Measurements from ENCODE around the gene DNAAF2.

The DNAAF2 gene

DNA sequence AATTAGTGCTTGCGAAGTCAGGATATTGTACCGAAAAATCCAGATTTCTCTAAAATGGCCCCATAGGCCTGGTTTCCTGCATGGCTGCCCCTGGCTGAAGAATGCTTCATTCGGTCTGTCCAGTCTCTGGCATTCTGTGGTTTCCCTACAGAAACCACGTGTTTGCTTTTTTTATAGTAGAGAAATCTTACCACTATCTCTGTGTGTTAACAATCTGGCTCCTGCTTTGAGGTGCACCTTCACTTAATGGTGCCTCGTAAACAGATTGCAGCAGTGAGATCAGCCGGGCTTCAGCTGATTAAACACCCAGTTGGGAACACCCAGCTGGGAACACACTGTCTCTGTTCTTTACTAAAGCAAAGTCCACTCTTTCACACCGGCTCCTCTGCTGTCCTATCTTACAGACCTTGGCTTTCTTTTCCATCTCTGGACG lies 6.7 kb upstream of the DNAAF2 start:
- Histone ChIP-seq H3K36me3 (peaks cover 67% of the 10 kb centered on the region), H3K27me3 (no peaks in the 10 kb centered on the region), H3K4me2 (peak overlapping the region; percentile 53), H4K20me1 (peaks cover 76% of the 10 kb centered on the region), H3K27ac (peak overlapping the region; percentile 39; the same call in 1 of the 2 replicates), H3K4me1 (peaks cover 27% of the 10 kb centered on the region), H3K9ac (no peak overlapping the region; the same call in 1 of the 2 replicates), H3K9me3 (no peaks in the 10 kb centered on the region), H3K4me3 (no peak overlapping the region)
- no peak for TF ChIP-seq Cebpa-rat (IDR thresholded peaks at IDR 0.05)

- H3K9me3 ChIP-seq: no peaks in the 10 kb centered on the region
- TF ChIP-seq Cebpa-rat (IDR thresholded peaks at IDR 0.05): peak; percentile 86; the same call in 1 of the 2 replicates
- peaks cover 77% of the 10 kb centered on the region for H4K20me1 ChIP-seq
- H3K4me2 ChIP-seq: peak overlapping the region; percentile 53
- no peak overlapping the region for H3K27ac ChIP-seq
- no peak overlapping the region for H3K4me3 ChIP-seq
- peaks cover 63% of the 10 kb centered on the region for H3K36me3 ChIP-seq
- no peaks in the 10 kb centered on the region for H3K27me3 ChIP-seq
- H3K4me1 ChIP-seq: peaks cover 37% of the 10 kb centered on the region
- no peak overlapping the region for H3K9ac ChIP-seq
Observed at GRCh38 chr14:49640540-49641417, 5.7 kb upstream of the DNAAF2 start.

DNA sequence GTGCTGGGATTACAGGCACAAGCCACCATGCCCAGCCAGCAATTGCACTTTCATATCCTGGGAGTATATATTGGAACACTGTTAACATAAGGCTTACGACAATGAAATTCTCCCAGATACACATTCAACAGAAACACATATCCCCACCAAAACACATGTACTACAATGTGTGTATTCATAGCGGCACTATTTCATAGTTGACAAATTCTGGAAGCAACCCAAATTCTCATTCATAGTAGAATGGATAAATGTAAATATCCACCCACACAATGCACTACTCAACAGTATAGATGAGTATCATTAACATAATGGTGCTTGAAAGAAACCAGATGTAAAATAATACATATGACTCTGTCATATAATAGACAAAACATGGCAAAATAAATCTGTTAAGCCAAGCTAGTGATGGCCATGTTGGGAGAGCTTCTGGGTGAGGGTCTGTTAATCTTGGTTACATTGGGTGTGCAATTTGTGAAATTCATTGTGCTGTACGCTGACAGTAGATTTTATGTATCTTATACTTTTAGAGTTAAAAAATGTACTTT lies 2.6 kb upstream of the DNAAF2 start:
- Histone ChIP-seq H3K27me3 (no peaks in the 10 kb centered on the region), H3K4me2 (no peak overlapping the region), H3K9ac (no peak overlapping the region), H3K4me1 (peaks cover 39% of the 10 kb centered on the region), H4K20me1 (peaks cover 76% of the 10 kb centered on the region), H3K4me3 (no peak overlapping the region), H3K36me3 (peaks cover 48% of the 10 kb centered on the region), H3K9me3 (no peaks in the 10 kb centered on the region), H3K27ac (no peak overlapping the region)
- no peak for TF ChIP-seq Cebpa-rat (IDR thresholded peaks at IDR 0.05)

DNA sequence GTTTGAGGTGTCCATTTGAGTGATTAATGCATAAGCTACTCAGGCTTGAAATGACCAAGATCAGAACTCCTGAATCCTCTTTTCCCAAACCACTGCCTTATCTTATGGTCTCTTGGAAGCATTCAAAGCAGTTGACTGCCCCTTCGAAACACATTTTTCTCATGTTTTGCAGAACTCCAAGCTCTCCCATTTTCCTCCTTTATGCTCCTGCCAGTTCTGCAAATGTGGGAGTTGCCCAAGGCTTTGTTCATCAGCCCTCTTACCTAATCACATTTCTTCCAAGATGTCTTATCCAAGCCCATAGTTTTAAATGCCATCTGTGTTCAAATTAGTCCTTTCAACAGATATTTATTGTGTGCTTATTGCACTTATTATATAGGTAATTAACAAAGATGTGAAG lies 1.8 kb upstream of the DNAAF2 start:
- Histone ChIP-seq H3K36me3 (peaks cover 48% of the 10 kb centered on the region), H3K27ac (no peak overlapping the region), H3K4me1 (peaks cover 42% of the 10 kb centered on the region), H3K9ac (no peak overlapping the region), H4K20me1 (peaks cover 79% of the 10 kb centered on the region), H3K9me3 (no peaks in the 10 kb centered on the region), H3K4me3 (no peak overlapping the region), H3K27me3 (no peaks in the 10 kb centered on the region), H3K4me2 (peak overlapping the region; percentile 86; the same call in 1 of the 2 replicates)
- TF ChIP-seq Cebpa-rat (IDR thresholded peaks at IDR 0.05): no peak

GRCh38 chr14:49633640-49634546 lies 1.2 kb downstream of the DNAAF2 start:
- Histone ChIP-seq H3K4me1 (peaks cover 52% of the 10 kb centered on the region), H4K20me1 (peaks cover 73% of the 10 kb centered on the region), H3K27ac (peak overlapping the region; percentile 97)

GRCh38 chr14:49623941-49624839 lies 10.9 kb downstream of the DNAAF2 start:
- Histone ChIP-seq H3K9ac (0 out of 2 replicates have a peak overlapping the region, but pooled peaks have one; percentile 28), H4K20me1 (peaks cover 93% of the 10 kb centered on the region), H3K27me3 (no peaks in the 10 kb centered on the region), H3K4me2 (peak overlapping the region; percentile 94), H3K4me3 (peak overlapping the region; percentile 85; the same call in 1 of the 2 replicates), H3K9me3 (no peaks in the 10 kb centered on the region), H3K4me1 (peaks cover 48% of the 10 kb centered on the region), H3K27ac (no peak overlapping the region), H3K36me3 (peaks cover 35% of the 10 kb centered on the region; the same call in 1 of the 2 replicates)
- no peak for TF ChIP-seq Cebpa-rat (IDR thresholded peaks at IDR 0.05)

More at GRCh38 chr14:49633640-49634546, 1.2 kb downstream of the DNAAF2 start:
- peak overlapping the region; percentile 98 for H3K9ac ChIP-seq
- H3K27me3 ChIP-seq: no peaks in the 10 kb centered on the region
- peak overlapping the region; percentile 86 for H3K4me2 ChIP-seq
- no peaks in the 10 kb centered on the region for H3K9me3 ChIP-seq
- no peak for TF ChIP-seq Cebpa-rat (IDR thresholded peaks at IDR 0.05)
- H3K36me3 ChIP-seq: peaks cover 37% of the 10 kb centered on the region
- peak overlapping the region; percentile 95 for H3K4me3 ChIP-seq

DNA sequence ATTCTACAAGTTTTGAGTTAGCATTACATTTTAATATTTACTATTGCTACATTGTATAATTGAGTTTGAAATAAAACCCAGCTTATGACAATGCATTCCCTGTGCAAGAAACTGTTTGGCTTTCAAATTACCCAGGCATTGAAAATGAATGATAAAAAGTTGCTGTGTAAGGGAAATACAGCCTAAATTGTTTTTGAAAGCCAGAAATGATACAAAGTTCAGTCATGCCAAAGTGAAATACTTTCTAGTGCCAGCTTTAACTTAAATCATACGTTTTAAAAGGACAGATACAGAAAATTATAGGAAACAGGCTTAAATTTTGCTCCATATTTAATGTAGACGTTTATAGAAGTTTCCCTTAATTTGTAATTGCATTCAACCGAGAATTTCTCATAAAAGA lies 11.7 kb downstream of the DNAAF2 start:
- no peaks in the 10 kb centered on the region for H3K9me3 ChIP-seq
- peaks cover 48% of the 10 kb centered on the region for H3K4me1 ChIP-seq
- H3K4me2 ChIP-seq: peak overlapping the region; percentile 94
- H3K36me3 ChIP-seq: peaks cover 40% of the 10 kb centered on the region
- peak overlapping the region; percentile 63 for H3K9ac ChIP-seq
- H3K27me3 ChIP-seq: no peaks in the 10 kb centered on the region
- no peak for TF ChIP-seq Cebpa-rat (IDR thresholded peaks at IDR 0.05)
- H3K27ac ChIP-seq: no peak overlapping the region
- peak overlapping the region; percentile 85 for H3K4me3 ChIP-seq
- peaks cover 93% of the 10 kb centered on the region for H4K20me1 ChIP-seq

DNA sequence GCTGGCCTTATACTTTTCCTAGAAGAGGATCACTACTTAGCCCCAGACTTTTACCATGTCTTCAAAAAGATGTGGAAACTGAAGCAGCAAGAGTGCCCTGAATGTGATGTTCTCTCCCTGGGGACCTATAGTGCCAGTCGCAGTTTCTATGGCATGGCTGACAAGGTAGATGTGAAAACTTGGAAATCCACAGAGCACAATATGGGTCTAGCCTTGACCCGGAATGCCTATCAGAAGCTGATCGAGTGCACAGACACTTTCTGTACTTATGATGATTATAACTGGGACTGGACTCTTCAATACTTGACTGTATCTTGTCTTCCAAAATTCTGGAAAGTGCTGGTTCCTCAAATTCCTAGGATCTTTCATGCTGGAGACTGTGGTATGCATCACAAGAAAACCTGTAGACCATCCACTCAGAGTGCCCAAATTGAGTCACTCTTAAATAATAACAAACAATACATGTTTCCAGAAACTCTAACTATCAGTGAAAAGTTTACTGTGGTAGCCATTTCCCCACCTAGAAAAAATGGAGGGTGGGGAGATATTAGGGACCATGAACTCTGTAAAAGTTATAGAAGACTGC lies 12.9 kb downstream of the DNAAF2 start:
- Histone ChIP-seq H3K4me2 (peak overlapping the region; percentile 94), H3K36me3 (peaks cover 49% of the 10 kb centered on the region), H4K20me1 (peaks cover 93% of the 10 kb centered on the region), H3K9ac (peak overlapping the region; percentile 96), H3K9me3 (no peaks in the 10 kb centered on the region), H3K27me3 (no peaks in the 10 kb centered on the region), H3K4me1 (peaks cover 59% of the 10 kb centered on the region), H3K4me3 (peak overlapping the region; percentile 85), H3K27ac (peak overlapping the region; percentile 95; the same call in 1 of the 2 replicates)
- TF ChIP-seq Cebpa-rat (IDR thresholded peaks at IDR 0.05): no peak
